Endothelial cell of umbilical vein (primary cell): ENCODE data around the gene MED7. TPM values are rescaled to one million over a fixed set of nuclear protein-coding genes. Genes with fewer than 3 reads are reported as not detected.

Experiments
- BruUV-seq: library from RNA; stranded (reverse); fragments of 400-500 nt; replicated peaks from 2 replicates; lab custom pipeline; 2021; lab: Mats Ljungman, UMichigan
- CTCF ChIA-PET: fragments of 300-600, 350-600 bp; sonication (Branson Sonifier 250); formaldehyde crosslinking; loops from one replicate; lab custom pipeline; 2021; ENCODE audit warnings: antibody characterized with exemption, inconsistent platforms; lab: Charles Lee
- POLR2A ChIA-PET: fragments of 300-600, 350-600 bp; sonication (Branson Sonifier 250); formaldehyde crosslinking; loops from one replicate; lab custom pipeline; 2021; ENCODE audit warnings: antibody characterized with exemption, inconsistent platforms; lab: Charles Lee
- DNase-seq: peaks from one replicate; pipeline ENCODE4 v3.0.0-alpha.2; 2011; ENCODE audit warnings: low read depth, low spot score
- FAIRE-seq: peaks from 2 replicates; lab custom pipeline; 2011; peaks lifted over from hg19 to GRCh38; lab: Jason Lieb, UNC
- H2AFZ ChIP-seq: 2 replicates; pipeline ENCODE4 v1.6.0; 2012; ENCODE audit warnings: low read depth, low read length, control low read depth, inconsistent platforms
- H3K27ac ChIP-seq: 2 replicates; pipeline ENCODE4 v1.5.1; 2011; ENCODE audit warnings: low read depth, mild to moderate bottlenecking, control low read depth, low read length, moderate library complexity; ENCODE audit not compliant: insufficient read depth
- H3K27me3 ChIP-seq, 2 experiments: 2 replicates each; pipeline versions ENCODE4 v1.6.0 to v1.6.1; 2011; ENCODE audit warnings: low read length in 2 of 2, mixed read lengths in 1 of 2; ENCODE audit not compliant: control insufficient read depth in 2 of 2, insufficient read depth in 2 of 2
- H3K36me3 ChIP-seq, 2 experiments: 2 replicates in 1 of 2; 3 replicates in 1 of 2; pipeline ENCODE4 v1.5.1; 2011; ENCODE audit warnings: low read length in 2 of 2, mild to moderate bottlenecking in 1 of 2, moderate library complexity in 1 of 2; ENCODE audit not compliant: control insufficient read depth in 2 of 2, insufficient read depth in 2 of 2; ENCODE audit errors: extremely low read depth in 1 of 2
- H3K4me1 ChIP-seq: 3 replicates; pipeline ENCODE4 v1.5.1; 2011; ENCODE audit warnings: mild to moderate bottlenecking, low read length; ENCODE audit not compliant: control insufficient read depth, insufficient read depth; ENCODE audit errors: extremely low read depth
- H3K4me2 ChIP-seq: 2 replicates; pipeline ENCODE4 v1.6.1; 2011; ENCODE audit warnings: low read length, control low read depth, mixed read lengths; ENCODE audit not compliant: insufficient read depth
- H3K4me3 ChIP-seq, 3 experiments: fragments of 200-600 bp in 1 of 3; sonication (generic), shearing (Covaris generic) in 1 of 3; replicated peaks in 1 of 3; 2 replicates each; pipeline ENCODE4 v1.5.1; 2011 to 2016; ENCODE audit warnings: control low read depth in 3 of 3, low read length in 3 of 3, mild to moderate bottlenecking in 2 of 3, inconsistent platforms in 1 of 3, low read depth in 1 of 3, moderate library complexity in 1 of 3; ENCODE audit not compliant: insufficient read depth in 1 of 3
- H3K79me2 ChIP-seq: 2 replicates; pipeline ENCODE4 v1.6.0; 2012; ENCODE audit warnings: low read length, inconsistent platforms; ENCODE audit not compliant: control insufficient read depth, insufficient read depth
- H3K9ac ChIP-seq: replicated peaks from 2 replicates; pipeline ENCODE3; 2011; ENCODE audit warnings: low read length, control low read depth; ENCODE audit not compliant: insufficient read depth; ENCODE audit errors: extremely low read depth
- H3K9me1 ChIP-seq: replicated peaks from 3 replicates; pipeline ENCODE4 v1.6.0; 2011; ENCODE audit warnings: mild to moderate bottlenecking, low read length; ENCODE audit not compliant: control insufficient read depth, insufficient read depth; ENCODE audit errors: extremely low read depth
- H3K9me3 ChIP-seq: replicated peaks from 2 replicates; pipeline ENCODE4 v1.5.1; 2012; ENCODE audit warnings: low read length, inconsistent platforms; ENCODE audit not compliant: control insufficient read depth, insufficient read depth
- H4K20me1 ChIP-seq: replicated peaks from 2 replicates; pipeline ENCODE3; 2011; ENCODE audit warnings: mild to moderate bottlenecking, low read length; ENCODE audit not compliant: control insufficient read depth, insufficient read depth; ENCODE audit errors: extremely low read depth
- EZH2 ChIP-seq: IDR thresholded peaks from 2 replicates; pipeline ENCODE4 v1.6.1; 2012; ENCODE audit warnings: borderline replicate concordance, low read depth, mild to moderate bottlenecking, moderate library complexity, low read length, inconsistent platforms; ENCODE audit not compliant: severe bottlenecking
- FOS ChIP-seq: IDR thresholded peaks from 2 replicates; pipeline ENCODE4 v1.6.1; 2011; ENCODE audit warnings: mild to moderate bottlenecking, low read length, moderate library complexity, borderline replicate concordance; ENCODE audit not compliant: insufficient read depth
- GATA2 ChIP-seq: IDR thresholded peaks from 2 replicates; pipeline ENCODE4 v1.7.0; 2011; ENCODE audit warnings: low read depth, mild to moderate bottlenecking, moderate library complexity, mixed read lengths, low read length; ENCODE audit not compliant: insufficient read length, insufficient read depth
- JUN ChIP-seq: IDR thresholded peaks from 2 replicates; pipeline ENCODE4 v1.6.1; 2011; ENCODE audit warnings: borderline replicate concordance, low read depth; ENCODE audit not compliant: insufficient read length, insufficient read depth
- MYC ChIP-seq: IDR thresholded peaks from one replicate; pipeline ENCODE4 v1.6.1; 2011; ENCODE audit warnings: mild to moderate bottlenecking, low read depth, low read length
- POLR2A ChIP-seq: IDR thresholded peaks from 2 replicates; pipeline ENCODE4 v1.6.1; 2012; ENCODE audit warnings: low read depth, mild to moderate bottlenecking, control low read depth, low read length
- POLR2AphosphoS5 ChIP-seq: IDR thresholded peaks from 2 replicates; pipeline ENCODE4 v1.6.1; 2012; ENCODE audit warnings: low read depth, mild to moderate bottlenecking, control low read depth, low read length, moderate library complexity; ENCODE audit not compliant: insufficient read depth
- dilution Hi-C: fragments of 300-500 bp; cut with MboI; formaldehyde crosslinking; loops from one replicate; pipeline ENCODE4 v1.15.0; 2019; ENCODE audit warnings: low sequenced_read_pairs; ENCODE audit not compliant: extremely low pct_ligation_motif_present
- intact Hi-C: fragments of 100-400 bp; cut with micrococcal nuclease; formaldehyde crosslinking; loops from one replicate; pipeline ENCODE4 v1.10.0; 2022
- polyA plus RNA-seq, 4 experiments: library from polyadenylated mRNA; depleted of rRNA in 3 of 4; stranded (reverse) in 3 of 4; unstranded in 1 of 4; fragments of >200 nt; gene quantifications; 2 replicates each; pipeline versions ENCODE4 v1.2.1 to v1.2.3, GENCODE V29; 2011 to 2012; ENCODE audit warnings: missing spikeins in 1 of 4
- total RNA-seq: library from RNA; stranded (reverse); gene quantifications from 2 replicates; pipeline ENCODE4 v1.2.3, GENCODE V29; 2021
- TF ChIP-seq, protein P1 (sequence below): IDR thresholded peaks from 2 replicates; pipeline ENCODE4 v1.6.1; 2011; ENCODE audit not compliant: insufficient read depth, insufficient read length
- TF ChIP-seq, protein P2 (sequence below), 2 donors: IDR thresholded peaks; 1 replicate in 1 of 2; 2 replicates in 1 of 2; pipeline ENCODE4 v1.5.1; 2011; ENCODE audit warnings: low read length in 2 of 2, mild to moderate bottlenecking in 2 of 2, moderate library complexity in 2 of 2, control low read depth in 1 of 2, inconsistent platforms in 1 of 2, low read depth in 1 of 2; ENCODE audit not compliant: insufficient read depth in 1 of 2; ENCODE audit errors: extremely low read depth in 1 of 2

MED7 gene
- total and polyA plus RNA-seq, 2 donors (not counting 3 experiments of a cell fraction or from before 2014, with no cell fraction given), result 4.3 to 9.2 TPM

DNA sequence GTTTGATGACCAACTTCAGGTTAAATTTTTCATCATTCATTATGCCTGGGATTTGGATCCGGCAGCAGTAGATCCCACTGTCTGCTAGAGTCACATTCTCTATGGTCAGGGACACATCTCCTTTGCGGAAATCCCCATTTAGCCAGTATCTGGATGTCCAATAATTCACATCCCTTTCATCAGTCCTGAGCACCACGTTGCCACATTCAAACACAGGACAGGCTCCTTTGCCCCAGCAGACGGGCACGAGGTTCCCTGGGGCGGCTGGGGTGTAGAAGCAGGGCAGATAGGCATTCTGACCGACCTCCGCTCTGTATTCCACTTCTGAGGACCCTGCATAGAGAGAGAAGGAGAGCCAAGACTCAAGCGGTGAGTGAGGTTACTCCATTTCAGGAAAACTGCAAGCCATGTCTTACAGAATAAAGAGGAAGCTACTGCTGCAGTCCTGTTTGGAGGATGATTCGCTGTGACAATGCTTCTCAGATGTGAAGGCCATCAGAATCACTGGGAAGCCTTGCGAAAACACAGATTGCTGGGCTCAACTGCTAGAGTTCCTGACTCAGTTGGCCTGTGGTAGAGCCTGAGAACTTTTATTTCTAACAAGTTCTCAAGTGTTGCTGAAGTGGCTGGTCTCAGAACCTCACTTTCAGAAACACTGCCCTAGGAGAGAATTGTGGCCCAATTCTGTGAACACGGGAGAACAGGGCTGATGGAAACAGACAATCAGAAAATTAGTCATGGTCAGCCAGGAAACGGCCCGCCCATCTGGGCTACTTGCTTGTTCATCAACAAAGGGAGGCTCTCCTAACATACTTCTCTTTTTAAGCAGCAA is 35.8 kb downstream of the MED7 start:
- POLR2A ChIA-PET, result no interaction called here
- H3K9ac ChIP-seq, result no peak overlapping the region
- H2AFZ ChIP-seq, result no peak overlapping the region
- H3K4me1 ChIP-seq, result no peaks in the 10 kb centered on the region
- no peaks in the 10 kb centered on the region for H3K79me2 ChIP-seq
- dilution Hi-C loops, result no loop called here
- intact Hi-C loops, result no loop called here
- H3K27me3 ChIP-seq, result no peaks in the 10 kb centered on the region
- no peaks in the 10 kb centered on the region for H3K9me1 ChIP-seq
- peaks cover 1% of the 10 kb centered on the region for H3K9me3 ChIP-seq
- no peak for FAIRE-seq
- CTCF ChIA-PET, result no interaction called here
- no peak overlapping the region for H3K27ac ChIP-seq
- no peak for DNase-seq
- H4K20me1 ChIP-seq, result no peaks in the 10 kb centered on the region
- H3K4me2 ChIP-seq, result no peak overlapping the region
- H3K4me3 ChIP-seq, result no peak overlapping the region
- TF ChIP-seq EZH2 (no peak), MYC (no peak), GATA2 (no peak), POLR2AphosphoS5 (no peak), JUN (no peak), FOS (no peak)
- no peaks in the 10 kb centered on the region for H3K36me3 ChIP-seq
- no TSS peak for BruUV-seq

DNA sequence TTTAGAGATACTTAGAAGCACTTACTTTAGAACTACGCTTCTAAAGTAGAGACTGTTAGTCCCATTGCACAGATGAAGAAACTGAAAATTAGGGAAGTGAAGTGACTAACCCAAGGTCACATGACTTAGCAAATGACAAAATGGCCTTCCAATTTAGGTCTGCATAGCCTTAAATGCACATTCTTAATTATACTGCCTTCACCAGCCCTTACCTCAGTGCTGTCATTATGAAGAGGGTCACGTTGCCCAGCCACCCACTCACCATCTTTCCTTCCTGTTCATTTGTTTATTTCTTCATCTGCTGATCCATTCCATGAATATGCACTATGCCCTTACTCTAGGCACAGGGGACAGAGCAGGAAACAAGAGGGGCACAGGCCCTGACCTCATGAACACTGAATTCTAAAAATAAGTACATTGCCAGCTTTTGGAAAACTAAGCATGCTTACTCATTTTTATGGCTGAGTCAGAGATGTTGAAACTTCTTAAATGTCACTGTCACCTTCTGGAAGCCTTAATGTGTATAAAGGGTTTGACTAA is 42.5 kb downstream of the MED7 start:
- Histone ChIP-seq H2AFZ (no peak overlapping the region), H3K4me2 (no peak overlapping the region), H3K27me3 (no peaks in the 10 kb centered on the region), H3K27ac (no peak overlapping the region), H3K4me3 (no peak overlapping the region), H3K36me3 (no peaks in the 10 kb centered on the region), H3K9me3 (peaks cover 1% of the 10 kb centered on the region), H3K4me1 (no peaks in the 10 kb centered on the region), H4K20me1 (no peaks in the 10 kb centered on the region), H3K9ac (no peak overlapping the region), H3K9me1 (no peaks in the 10 kb centered on the region), H3K79me2 (no peaks in the 10 kb centered on the region)
- no peak for DNase-seq
- FAIRE-seq, result no peak
- no TSS peak for BruUV-seq
- TF ChIP-seq FOS, result no peak
- no peak for TF ChIP-seq EZH2
- TF ChIP-seq, protein P1, sequence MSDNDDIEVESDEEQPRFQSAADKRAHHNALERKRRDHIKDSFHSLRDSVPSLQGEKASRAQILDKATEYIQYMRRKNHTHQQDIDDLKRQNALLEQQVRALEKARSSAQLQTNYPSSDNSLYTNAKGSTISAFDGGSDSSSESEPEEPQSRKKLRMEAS, result no peak
- TF ChIP-seq MYC, result no peak
- no peak for TF ChIP-seq POLR2A
- TF ChIP-seq, protein P2, sequence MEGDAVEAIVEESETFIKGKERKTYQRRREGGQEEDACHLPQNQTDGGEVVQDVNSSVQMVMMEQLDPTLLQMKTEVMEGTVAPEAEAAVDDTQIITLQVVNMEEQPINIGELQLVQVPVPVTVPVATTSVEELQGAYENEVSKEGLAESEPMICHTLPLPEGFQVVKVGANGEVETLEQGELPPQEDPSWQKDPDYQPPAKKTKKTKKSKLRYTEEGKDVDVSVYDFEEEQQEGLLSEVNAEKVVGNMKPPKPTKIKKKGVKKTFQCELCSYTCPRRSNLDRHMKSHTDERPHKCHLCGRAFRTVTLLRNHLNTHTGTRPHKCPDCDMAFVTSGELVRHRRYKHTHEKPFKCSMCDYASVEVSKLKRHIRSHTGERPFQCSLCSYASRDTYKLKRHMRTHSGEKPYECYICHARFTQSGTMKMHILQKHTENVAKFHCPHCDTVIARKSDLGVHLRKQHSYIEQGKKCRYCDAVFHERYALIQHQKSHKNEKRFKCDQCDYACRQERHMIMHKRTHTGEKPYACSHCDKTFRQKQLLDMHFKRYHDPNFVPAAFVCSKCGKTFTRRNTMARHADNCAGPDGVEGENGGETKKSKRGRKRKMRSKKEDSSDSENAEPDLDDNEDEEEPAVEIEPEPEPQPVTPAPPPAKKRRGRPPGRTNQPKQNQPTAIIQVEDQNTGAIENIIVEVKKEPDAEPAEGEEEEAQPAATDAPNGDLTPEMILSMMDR (IDR thresholded peaks at IDR 0.05; ENCODE audit: extremely low read depth in 1 of 2, insufficient read depth in 1 of 2, low read depth in 1 of 2, low read length in 2 of 2), result no peak
- TF ChIP-seq JUN, result no peak
- no peak for TF ChIP-seq GATA2
- TF ChIP-seq POLR2AphosphoS5, result no peak
- ChIA-PET POLR2A (no interaction called here), CTCF (no interaction called here)
- intact Hi-C loops (no loop called here), dilution Hi-C loops (no loop called here)
